HG03025 (cell line): ENCODE results near the gene TSPAN3.

Experiments
- ATAC-seq: cut with Tn5 transposase; IDR thresholded peaks from one replicate; pipeline ENCODE4 v1.9.1; 2021; ENCODE audit warnings: mild to moderate bottlenecking, moderate library complexity; ENCODE audit not compliant: unreplicated experiment, low FRiP score

Gene TSPAN3

DNA sequence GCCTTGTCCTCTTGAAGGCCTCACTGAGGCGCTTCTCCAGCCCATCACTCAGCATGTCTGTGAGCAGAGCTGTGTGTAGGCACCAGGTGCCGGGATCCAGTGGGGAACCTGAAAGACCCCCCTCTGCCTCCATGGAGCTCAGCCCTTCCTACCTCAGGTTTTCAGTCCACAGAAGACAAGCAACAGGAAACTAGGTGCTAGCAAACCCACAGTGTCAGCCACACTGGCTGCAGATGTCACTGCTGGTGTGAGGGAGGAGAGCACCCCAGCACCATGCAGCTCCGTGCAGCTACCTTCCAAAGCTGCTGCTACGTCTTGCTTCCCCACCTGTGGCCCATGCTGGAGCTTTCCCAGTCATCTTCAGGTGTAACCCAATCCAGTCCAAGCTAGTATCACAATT is 58.0 kb downstream of the TSPAN3 start:
- ATAC-seq = no peak

DNA sequence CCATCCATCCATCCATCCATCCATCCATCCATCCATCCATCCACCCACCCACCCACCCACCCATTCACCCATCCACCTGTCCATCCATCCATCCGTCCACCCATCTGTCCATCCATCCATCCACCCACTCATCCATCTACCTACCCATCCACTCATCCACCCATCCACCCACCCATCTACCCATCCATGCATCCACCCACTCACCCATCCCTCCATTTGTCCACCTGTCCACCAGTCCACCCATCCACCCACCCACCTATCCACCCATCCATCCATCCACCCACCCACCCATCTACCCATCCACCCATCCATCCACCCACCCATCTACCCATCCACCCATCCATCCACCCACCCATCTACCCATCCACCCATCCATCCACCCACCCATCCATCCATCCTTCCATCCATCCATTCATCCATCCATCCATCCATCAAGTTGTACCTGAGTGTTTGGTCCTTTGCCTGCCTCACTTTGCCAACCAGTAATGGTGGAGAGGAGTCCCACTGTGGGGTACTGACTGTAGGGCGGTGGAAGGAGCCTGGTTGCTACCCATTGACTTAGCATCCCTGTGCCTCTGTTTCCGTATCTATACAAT is 58.7 kb downstream of the TSPAN3 start:
- no peak for ATAC-seq

DNA sequence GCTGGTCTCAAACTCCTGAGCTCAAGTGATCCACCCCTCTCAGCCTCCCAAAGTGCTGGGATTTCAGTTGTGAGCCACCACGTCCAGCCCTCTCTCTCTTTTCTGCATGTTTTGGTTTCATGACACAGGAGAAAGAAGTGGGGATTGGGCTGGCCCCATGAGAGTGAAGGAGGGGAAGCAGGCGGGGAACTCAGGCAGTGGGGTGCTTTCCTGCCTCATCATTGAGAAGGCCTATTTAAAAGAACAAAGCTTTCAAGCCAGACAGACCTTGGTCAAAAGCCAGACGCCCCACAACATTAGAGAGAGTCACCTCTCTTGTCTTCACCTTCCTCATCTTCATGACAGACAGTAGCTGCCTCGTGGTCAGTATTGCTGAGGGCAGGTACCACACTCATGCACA is 60.1 kb downstream of the TSPAN3 start:
- no peak for ATAC-seq

DNA sequence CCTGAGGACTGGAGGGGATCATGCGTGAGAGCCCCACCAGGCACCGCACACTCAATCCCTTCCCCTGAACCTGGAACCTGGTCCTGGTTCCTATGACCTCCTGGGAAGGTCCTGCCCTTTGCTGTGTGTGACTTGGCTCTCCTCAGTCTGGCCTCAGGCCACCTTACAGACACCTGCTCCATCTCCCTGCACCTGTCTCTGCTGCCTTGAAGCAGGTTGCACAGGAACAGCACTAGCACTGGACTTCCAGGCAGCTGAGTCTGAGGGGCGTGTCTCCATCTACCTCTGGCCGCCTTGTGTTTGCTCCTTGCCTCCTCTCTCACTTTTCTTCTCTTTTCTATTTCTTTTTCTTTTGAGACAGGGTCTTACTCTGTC is 60.6 kb downstream of the TSPAN3 start:
- ATAC-seq = no peak

DNA sequence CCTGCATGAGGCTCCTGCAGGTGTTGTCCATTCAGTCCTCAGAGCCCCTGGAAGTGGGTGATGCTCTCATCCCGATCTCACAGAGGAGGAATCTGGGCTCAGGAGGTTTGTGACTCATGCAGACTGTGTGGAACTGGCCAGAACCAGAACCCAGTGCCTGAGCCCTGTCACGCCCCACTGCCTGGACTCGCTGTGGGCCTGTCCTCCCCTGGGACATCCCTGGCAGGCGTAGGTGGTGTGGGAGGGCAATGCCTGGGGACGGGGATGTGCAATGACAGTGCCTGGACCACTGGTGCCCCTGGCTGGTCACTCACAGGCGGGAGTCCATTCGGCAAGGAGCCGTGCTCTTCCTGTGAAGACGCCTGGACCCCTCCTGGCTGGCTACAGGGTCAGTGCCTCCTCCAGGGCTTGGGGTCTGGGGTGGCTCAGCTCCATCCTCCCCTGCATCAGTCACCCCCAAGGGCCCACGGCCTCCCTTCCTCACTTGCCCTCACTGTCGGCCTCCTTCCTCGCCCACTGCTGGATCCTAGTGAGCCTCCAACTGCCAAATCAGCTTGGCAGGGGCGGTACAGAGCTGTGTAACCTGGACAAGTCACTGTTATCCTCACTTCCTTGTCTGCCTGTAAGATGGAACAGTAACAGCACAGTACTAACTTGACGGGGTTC is 61.1 kb downstream of the TSPAN3 start:
- no peak for ATAC-seq

DNA sequence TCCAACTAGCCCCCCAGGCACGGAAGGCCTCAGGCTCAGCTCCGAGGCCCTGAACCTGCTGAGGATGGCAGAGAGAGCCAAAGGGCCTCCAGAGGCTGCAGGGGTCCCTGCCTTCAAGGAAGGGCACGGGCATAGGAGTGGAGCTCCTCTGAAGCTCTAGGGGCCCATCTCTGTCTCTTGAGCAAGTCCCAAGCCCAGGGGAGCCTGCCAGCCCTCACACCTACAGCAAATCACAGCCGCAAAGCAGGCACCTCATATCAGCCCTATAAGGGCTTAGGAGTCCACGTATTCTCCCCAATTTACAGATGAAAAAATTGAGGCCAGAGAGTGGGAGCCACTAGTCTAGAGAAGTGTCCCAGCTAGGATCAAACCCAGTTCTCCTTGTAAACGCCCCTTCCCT is 61.7 kb downstream of the TSPAN3 start:
- ATAC-seq = no peak

DNA sequence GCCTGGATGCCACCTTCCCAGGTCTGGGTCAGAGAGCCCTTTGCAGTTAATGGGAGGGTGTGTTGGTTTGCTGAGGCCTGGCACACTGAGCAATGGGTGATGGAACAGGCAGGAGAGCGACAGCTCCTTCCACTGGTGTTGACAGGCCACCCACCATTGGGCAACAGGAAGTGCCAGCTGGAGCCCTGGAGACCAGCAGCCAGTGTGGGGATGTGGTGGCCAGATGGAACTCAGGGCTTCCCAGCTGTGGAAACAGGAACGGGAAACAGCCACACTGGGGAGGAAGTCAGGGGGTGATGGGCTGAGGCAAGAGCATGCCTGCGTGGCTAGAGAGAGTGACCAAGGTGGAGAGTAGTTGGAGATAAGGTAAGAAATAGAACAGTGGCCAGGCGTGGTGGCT is 66.7 kb downstream of the TSPAN3 start:
- ATAC-seq = no peak

DNA sequence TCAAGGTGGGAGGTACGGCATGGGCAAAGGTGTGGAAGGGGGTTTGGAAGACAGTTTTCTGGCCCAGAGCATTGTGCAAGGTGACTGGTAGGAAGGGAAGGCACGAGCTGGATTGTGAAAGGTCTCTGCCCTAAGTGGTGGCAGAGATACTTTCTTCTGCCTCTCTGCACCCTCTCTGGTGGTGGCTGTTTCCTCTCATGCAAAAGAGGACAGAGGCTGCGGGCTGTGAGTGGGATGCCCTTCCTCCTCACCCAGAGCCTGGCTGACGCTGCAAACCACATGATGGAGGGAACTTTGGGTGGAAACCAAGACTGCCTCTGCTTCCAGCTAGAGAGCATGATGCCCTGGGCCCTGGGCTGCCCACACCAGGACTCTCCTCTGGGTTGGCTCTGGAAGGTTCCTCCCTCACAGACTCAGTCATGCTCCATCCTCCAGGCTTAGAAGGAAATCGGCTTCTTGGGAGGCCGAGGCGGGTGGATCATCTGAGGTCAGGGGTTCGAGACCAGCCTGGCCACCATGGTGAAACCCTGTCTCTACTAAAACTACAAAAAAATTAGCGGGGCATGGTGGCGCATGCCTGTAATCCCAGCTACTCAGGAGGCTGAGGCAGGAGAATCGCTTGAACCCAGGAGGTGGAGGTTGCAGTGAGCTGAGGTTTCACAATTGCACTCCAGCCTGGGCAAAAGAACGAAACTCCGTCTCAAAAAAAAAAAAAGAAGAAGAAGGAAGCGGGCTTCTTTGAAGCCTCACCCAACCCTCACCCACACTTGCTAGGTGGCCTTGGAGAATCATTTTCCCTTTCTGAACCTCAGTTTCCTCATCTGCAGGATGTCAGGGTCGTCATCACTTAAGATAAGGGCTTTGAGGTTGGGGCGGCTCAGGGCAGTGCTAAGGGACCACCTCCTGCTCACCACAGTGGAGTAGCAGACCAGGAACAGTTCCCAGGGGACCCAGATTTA is 67.7 kb downstream of the TSPAN3 start:
- ATAC-seq = no peak

DNA sequence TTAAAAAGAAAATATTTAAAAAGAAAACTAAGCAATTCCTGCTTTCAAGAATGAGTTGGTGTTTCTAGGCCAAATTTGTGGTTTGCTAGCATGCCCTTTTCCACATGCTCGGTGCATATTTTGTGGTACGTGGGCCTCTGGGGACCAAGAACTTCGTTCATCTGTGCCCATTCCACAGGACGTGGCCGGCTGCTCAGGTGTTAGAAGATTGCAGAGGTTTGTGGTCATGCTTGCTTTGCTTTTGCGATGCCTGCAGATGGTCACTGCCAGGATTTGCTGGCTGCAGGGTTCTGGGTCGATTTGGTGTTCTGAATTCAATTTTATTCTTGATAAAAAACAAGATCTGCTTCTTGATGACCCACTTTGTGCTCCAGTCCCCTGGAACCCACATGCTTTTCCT is 68.5 kb downstream of the TSPAN3 start:
- ATAC-seq = no peak

DNA sequence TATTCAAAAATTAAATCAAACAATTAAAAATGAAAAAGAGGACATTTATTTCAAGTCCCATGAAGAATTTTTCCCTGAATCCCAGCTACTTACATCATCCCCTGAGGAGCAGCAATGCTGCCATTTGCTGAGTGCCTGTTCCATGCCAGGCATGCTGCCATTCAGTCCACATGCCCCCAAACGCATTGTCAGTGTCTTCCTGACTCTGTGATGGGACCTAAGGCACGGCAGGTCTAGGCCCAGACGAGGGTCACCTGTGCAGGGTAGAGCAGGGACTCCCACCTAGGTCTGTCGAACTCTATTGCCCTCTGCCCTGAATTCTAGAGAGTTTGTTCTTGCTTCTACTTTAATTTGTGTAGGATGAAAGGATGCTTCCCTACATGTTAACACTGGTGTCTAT is 68.9 kb downstream of the TSPAN3 start:
- ATAC-seq = no peak

DNA sequence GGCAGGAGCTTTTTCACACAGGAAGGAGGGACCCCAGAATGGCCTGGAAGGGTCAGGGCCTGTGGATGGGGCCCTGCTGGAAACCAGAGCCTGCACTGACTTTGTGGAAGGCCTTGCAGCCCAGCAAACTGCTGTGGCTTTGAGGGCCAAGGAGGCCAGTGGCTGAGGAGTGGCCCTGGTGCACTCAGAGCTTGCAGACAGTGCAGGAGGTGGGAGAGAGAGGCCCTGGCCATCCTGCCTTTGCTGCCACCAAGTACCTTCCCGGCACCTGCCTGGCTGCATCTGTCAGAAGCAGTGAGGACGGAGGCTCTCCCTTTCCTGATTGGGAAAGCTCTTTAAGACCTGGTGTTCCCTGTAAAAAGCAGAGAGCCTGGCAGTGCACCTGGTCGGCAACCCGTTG is 69.6 kb downstream of the TSPAN3 start:
- ATAC-seq = no peak

DNA sequence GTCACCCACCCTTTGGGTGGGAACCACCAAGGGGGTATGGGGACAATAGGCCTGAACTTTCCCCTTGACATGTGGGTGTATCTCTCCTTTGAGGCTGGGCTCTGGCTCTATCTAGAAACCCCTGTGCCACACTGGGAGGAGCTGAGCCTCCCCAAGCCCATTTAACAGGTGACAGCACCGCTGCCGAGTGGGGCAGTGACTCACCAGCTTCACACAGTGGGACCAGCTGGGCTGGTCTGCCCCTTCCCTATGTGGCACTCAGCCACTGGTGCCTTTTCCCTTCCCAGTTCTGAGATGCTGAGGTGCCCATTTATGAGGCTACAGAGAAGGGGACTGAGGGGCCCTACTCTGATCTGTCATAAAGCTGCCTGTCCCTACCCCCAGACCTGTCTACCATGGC is 70.9 kb downstream of the TSPAN3 start:
- no peak for ATAC-seq

DNA sequence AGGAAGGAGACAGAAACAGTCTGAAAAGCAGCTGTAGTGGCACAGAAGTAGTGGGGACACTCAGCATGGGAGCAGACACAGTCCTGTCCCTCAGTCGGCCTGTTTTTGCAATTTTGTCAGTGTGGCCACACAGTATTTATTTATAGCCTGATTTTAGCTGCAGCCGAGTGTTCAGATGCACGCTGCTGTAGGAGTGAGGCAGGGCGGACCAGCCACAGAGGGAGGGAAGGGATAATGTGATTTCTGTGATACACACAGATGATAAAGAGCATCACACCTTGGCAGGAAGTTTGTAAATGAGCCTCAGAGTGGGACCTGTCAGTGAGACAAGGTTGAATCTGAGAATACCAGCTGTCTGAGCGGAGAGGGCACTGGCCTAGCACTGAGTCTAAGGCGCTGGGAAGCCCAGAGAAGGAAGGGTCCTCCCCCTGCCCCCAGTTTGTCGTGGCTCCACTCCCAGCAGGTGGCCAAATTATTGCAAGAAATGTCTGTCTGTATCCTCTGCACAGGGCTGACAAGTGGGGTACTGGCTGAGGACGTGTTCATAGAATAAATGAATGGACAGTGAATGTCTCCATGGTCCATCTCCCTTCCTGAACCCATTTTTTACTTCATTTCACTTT is 72.1 kb downstream of the TSPAN3 start:
- no peak for ATAC-seq

DNA sequence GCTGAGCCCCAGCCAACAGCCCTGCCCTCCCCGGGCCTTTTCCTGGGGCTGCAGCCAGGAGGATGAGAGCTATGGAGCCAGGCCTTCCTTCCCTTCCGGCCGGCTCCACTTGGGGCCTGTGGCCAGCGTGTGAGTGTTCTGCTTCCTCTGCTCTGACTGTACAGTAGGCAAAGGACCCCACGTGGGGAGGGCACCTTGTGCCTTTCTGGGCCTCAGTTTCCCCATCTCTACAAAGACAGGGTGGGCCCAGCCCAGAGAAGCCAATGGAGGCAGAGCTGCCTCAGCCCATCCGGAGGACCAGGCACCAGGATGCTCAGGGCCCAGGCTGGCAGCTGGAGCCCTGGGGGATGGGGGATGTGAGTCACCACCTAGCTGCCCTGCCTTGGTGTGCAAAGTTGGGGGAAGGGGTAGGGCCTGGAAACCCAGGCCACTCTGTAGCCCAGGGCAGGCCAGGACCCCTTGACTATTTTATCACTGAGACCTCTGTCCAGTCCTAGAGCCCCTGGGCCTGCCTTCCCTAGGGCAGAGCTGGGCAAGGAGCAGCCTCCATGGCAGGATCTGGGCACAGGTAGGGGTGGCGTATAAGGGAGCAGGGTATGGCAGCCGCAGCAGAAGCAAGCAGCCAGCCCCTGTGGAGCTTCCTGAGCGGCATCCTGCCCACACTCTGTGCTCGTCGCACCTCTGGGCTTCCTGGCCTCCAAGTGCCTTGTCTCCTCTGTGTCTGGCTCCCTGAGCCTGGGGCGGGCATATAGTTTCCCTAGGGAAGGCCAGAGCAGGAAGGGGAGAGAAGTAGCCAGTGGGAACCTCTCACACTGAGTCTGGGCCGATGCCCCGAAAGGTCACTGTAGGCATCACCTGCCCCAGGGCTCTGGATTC is 74.1 kb downstream of the TSPAN3 start:
- no peak for ATAC-seq

DNA sequence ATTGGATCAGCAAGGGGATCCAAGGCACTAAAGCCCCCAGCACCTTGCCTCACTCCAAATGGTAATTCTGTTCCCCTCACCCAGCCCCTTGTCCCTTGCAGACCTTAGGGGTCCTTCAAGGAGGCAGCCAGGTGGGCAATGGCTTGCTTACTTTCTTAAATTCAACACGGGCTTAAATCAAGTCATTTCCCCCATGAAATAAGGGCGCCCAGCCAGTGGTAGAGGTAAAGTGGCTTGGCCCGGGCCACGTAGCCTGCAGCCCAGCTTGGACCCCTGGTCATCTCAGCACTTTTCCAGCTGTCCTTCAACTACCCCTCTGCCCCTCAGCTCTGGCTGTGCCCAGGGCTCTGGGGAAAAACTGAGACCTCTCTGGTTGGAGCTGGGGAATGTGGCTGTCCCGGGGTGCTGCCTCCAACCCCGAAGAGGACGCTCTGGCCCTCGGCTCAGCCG is 74.8 kb downstream of the TSPAN3 start:
- no peak for ATAC-seq

DNA sequence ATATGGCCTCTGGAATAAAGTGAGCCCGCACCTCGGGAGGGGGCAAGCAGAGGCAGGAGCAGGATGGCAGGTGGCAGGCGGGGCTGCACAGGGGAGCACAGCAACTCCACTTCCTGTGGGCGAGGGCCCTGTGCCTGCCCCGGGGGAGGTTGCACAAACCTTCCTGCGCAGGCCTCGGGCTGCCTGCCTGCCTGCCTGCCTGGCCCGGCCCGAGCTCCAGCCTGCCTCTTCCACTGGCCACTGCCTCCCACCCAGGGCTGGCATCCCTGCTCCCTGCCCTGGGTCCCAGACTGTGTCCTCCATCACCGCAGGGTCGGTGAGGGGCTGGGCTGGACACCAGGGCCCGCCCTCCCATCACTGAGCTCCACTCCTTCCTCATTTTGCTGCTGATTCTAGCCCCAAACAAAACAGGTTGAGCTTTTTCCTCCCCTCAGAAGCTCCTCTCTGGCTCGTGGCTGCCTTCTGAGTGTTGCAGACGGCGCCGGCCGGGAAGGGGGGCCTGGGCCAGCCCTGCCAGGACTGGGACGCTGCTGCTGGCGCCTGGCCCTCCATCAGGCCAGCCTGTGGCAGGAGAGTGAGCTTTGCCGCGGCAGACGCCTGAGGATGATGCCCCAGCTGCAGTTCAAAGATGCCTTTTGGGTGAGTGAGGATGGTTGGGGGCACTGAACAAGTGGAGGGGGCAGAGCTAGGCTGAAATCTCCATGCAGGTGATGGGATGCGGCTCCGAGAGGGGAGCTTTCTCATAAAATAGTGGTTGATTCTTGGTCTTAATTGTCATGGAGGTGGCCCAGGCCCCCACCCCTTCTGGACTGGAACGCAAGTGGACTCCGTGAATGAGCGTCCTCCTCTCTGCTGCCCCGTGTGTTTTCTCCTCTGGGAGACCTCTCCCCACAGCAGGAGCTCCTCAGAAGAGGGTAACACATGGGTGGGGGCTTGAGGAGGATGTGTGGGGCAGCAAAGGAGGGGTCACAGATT is 75.7 kb downstream of the TSPAN3 start, which contains the start of gene PSTPIP1:
PSTPIP1 (plus strand) TSS at position 156 of the 975 bp plus-strand sequence; CDS start at position 604, 448 bp downstream.
- ATAC-seq = no peak

DNA sequence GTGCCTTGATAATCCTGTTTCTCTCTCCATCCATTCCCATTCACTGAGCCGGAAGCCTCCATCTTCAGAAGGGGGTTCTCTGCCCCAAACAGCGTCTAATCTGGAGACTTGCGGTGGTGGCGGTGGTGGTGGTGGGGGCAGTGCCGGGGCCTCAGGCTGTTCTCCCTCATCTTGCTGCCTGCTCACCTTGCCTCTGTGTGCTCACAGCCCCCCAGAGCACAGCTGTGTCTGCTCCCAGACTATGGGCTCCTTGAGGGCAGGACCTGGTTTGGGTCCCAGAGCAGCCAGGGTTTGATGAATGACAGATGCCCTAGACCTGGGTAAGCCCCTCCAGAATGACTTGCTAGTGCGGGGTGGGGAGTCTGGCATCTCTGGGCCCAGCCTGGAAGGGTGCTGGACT is 76.4 kb downstream of the TSPAN3 start:
- ATAC-seq = no peak

DNA sequence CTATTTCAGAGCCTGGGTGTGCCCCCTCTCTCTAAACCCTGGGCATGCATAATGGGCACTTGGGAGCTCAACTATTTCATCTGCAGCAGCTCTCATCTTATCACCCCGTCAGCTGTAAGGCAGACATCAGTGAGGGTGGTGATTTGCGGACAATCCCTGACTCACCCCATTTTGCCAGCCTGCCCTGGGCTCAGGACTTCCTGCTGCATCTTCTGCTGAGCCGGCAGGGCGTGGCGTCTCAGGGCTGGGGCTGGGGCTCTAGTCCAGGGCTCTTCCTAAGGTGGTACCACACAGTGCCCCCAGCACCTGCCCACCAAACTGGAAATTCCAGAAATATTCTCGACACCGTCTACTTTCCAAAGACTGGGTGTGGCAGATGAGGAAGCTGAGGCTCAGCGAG is 76.9 kb downstream of the TSPAN3 start:
- ATAC-seq = no peak
